ENCODE measurements around the gene SLC25A13. TPM values are rescaled to one million over a fixed set of nuclear protein-coding genes. Genes with fewer than 3 reads are reported as not detected.
"Not testable (repeated sequence)": the region's sequence is repeated elsewhere in the genome, so short reads cannot be mapped to it uniquely, and the experiment has no call there.

SLC25A13 gene
- total RNA-seq, 1 experiment from 2014 or later: 71.7 TPM

- Mint-ChIP-seq H3K27me3 (ENCODE audit: low read depth) (peaks cover 2% of the 10 kb centered on the region), H3K36me3 (ENCODE audit: insufficient read depth in 1 of 3, low read depth in 3 of 3) (peaks cover 1 to 19% (median 12%) of the 10 kb centered on the region in 3 experiments; a peak in 4 of 7 replicates), H3K4me3 (no peak overlapping the region), H3K27ac (no peak overlapping the region), H3K4me1 (no peaks in the 10 kb centered on the region), H3K9me3 (no peaks in the 10 kb centered on the region)
- no peak overlapping the region for H3K4ac ChIP-seq (ENCODE audit: low read depth, low read length)
- no peaks in the 10 kb centered on the region for H3K9me3 ChIP-seq (ENCODE audit: control insufficient read depth, low read depth, low read length)
- H4K91ac ChIP-seq (ENCODE audit: insufficient read length, low read depth, low read length): no peak overlapping the region
- H2BK120ac ChIP-seq (ENCODE audit: low read depth, low read length, poor library complexity, severe bottlenecking): no peak overlapping the region
- no peak overlapping the region for H2BK15ac ChIP-seq (ENCODE audit: low read depth, low read length)
- no peak overlapping the region for H3K18ac ChIP-seq (ENCODE audit: insufficient read length, low read depth, low read length)
- H2AFZ ChIP-seq (ENCODE audit: low read length): no peak overlapping the region
- H3K79me2 ChIP-seq (ENCODE audit: insufficient read depth, low read length): no peaks in the 10 kb centered on the region
- H3K9ac ChIP-seq (ENCODE audit: extremely low read depth, insufficient read length, low read length): no peak overlapping the region
- no peaks in the 10 kb centered on the region for H3K4me1 ChIP-seq (ENCODE audit: insufficient read depth, low read length)
- no peak overlapping the region for H2AK5ac ChIP-seq (ENCODE audit: insufficient read length, low read length)
- no peaks in the 10 kb centered on the region for H3K79me1 ChIP-seq (ENCODE audit: insufficient read depth, low read depth, low read length, poor library complexity, severe bottlenecking)
- H2BK5ac ChIP-seq (ENCODE audit: insufficient read length, low read length): no peak overlapping the region
- no peak overlapping the region for H3K56ac ChIP-seq (ENCODE audit: insufficient read length, low read depth, low read length)
- no peak overlapping the region for H3K14ac ChIP-seq (ENCODE audit: insufficient read depth, low read length)
- H2BK20ac ChIP-seq (ENCODE audit: low read depth, low read length, poor library complexity, severe bottlenecking): no peak overlapping the region
- no peak overlapping the region for H3K4me2 ChIP-seq (ENCODE audit: insufficient read depth, insufficient read length, low read length)
- no CpG with 5 or more reads among the region's 1 CpG for WGBS (ENCODE audit: extremely low coverage, insufficient read length, low lambda C conversion rate)
- TF ChIP-seq CTCF (conservative IDR thresholded peaks at IDR 0.05): no peak
- H3T11ph ChIP-seq (ENCODE audit: low read length): no peak overlapping the region
- no peak overlapping the region for H2BK12ac ChIP-seq (ENCODE audit: insufficient read length, low read depth, low read length)
- H4K5ac ChIP-seq (ENCODE audit: insufficient read length, low read depth, low read length): no peak overlapping the region
- no peak for DNase-seq
- no peaks in the 10 kb centered on the region for H3K27me3 ChIP-seq (ENCODE audit: insufficient read depth, low read length)
- H3K23ac ChIP-seq (ENCODE audit: insufficient read length, low read depth, low read length): no peak overlapping the region
- no peaks in the 10 kb centered on the region for H4K20me1 ChIP-seq (ENCODE audit: control insufficient read depth, insufficient read depth, insufficient read length)
- H4K8ac ChIP-seq (replicated peaks; ENCODE audit: insufficient read length, low read depth, low read length): no peak overlapping the region
- no peaks in the 10 kb centered on the region for H3K23me2 ChIP-seq (ENCODE audit: insufficient read length, low read depth, low read length, poor library complexity, severe bottlenecking)
- no peak overlapping the region for H3K27ac ChIP-seq (ENCODE audit: insufficient read length, low read depth, low read length)
Observed at GRCh38 chr7:96157856-96158255, 164.0 kb downstream of the SLC25A13 start.

- no CpG with 5 or more reads among the region's 6 CpGs for WGBS (ENCODE audit: extremely low coverage, insufficient read length, low lambda C conversion rate)
- not testable (repeated sequence) for H3K79me2 ChIP-seq (ENCODE audit: insufficient read depth, low read length); H3K23me2 ChIP-seq (ENCODE audit: insufficient read length, low read depth, low read length, poor library complexity, severe bottlenecking)
Observed at GRCh38 chr7:96154506-96154905, 167.4 kb downstream of the SLC25A13 start.

More at GRCh38 chr7:96154506-96154905, 167.4 kb downstream of the SLC25A13 start:
- H3K18ac ChIP-seq (ENCODE audit: insufficient read length, low read depth, low read length); H3K27ac Mint-ChIP-seq; H2BK12ac ChIP-seq (ENCODE audit: insufficient read length, low read depth, low read length); H3K9ac ChIP-seq (ENCODE audit: extremely low read depth, insufficient read length, low read length); H3K4me1 Mint-ChIP-seq; H3K4ac ChIP-seq (ENCODE audit: low read depth, low read length); H3K27me3 ChIP-seq (ENCODE audit: insufficient read depth, low read length); H3K27ac ChIP-seq (ENCODE audit: insufficient read length, low read depth, low read length); H3K9me3 Mint-ChIP-seq; H3K4me2 ChIP-seq (ENCODE audit: insufficient read depth, insufficient read length, low read length); H3K79me1 ChIP-seq (ENCODE audit: insufficient read depth, low read depth, low read length, poor library complexity, severe bottlenecking); H2BK5ac ChIP-seq (ENCODE audit: insufficient read length, low read length); H4K8ac ChIP-seq (replicated peaks; ENCODE audit: insufficient read length, low read depth, low read length); H3K4me3 Mint-ChIP-seq; H4K5ac ChIP-seq (ENCODE audit: insufficient read length, low read depth, low read length); DNase-seq; H3K23ac ChIP-seq (ENCODE audit: insufficient read length, low read depth, low read length); H2BK15ac ChIP-seq (ENCODE audit: low read depth, low read length); H4K20me1 ChIP-seq (ENCODE audit: control insufficient read depth, insufficient read depth, insufficient read length); H3K9me3 ChIP-seq (ENCODE audit: control insufficient read depth, low read depth, low read length); H2AFZ ChIP-seq (ENCODE audit: low read length); H4K91ac ChIP-seq (ENCODE audit: insufficient read length, low read depth, low read length); H2BK120ac ChIP-seq (ENCODE audit: low read depth, low read length, poor library complexity, severe bottlenecking); H2BK20ac ChIP-seq (ENCODE audit: low read depth, low read length, poor library complexity, severe bottlenecking); H3T11ph ChIP-seq (ENCODE audit: low read length); H2AK5ac ChIP-seq (ENCODE audit: insufficient read length, low read length); H3K14ac ChIP-seq (ENCODE audit: insufficient read depth, low read length); H3K56ac ChIP-seq (ENCODE audit: insufficient read length, low read depth, low read length); H3K4me1 ChIP-seq (ENCODE audit: insufficient read depth, low read length): not testable (repeated sequence)
- Mint-ChIP-seq H3K36me3 (ENCODE audit: insufficient read depth in 1 of 3, low read depth in 3 of 3) (peaks cover 3 to 19% (median 17%) of the 10 kb centered on the region in 3 experiments; a peak in 5 of 7 replicates), H3K27me3 (ENCODE audit: low read depth) (peaks cover 32% of the 10 kb centered on the region)

Measured in H9 (cell line).